Muscle of leg (tissue), 11 donors: Measurements from ENCODE around the gene ACSM4. TPM values are rescaled to one million over a fixed set of nuclear protein-coding genes. Genes with fewer than 3 reads are reported as not detected.
A peak's percentile ranks its signal among the peaks of the same experiment; 100 is the strongest.
"Not testable (repeated sequence)": the region's sequence is repeated elsewhere in the genome, so short reads cannot be mapped to it uniquely, and the experiment has no call there.

Experiments
- DNase-seq: peaks from one replicate; pipeline ENCODE4 v3.0.0; 2013
- H3K27ac ChIP-seq: one replicate; pipeline ENCODE4 v1.5.1; 2013; ENCODE audit warnings: mild to moderate bottlenecking, low read length, control low read depth
- H3K27me3 ChIP-seq: one replicate; pipeline ENCODE4 v1.6.1; 2013; ENCODE audit warnings: low read length; ENCODE audit not compliant: control insufficient read depth, insufficient read depth
- H3K36me3 ChIP-seq: one replicate; pipeline ENCODE4 v1.6.1; 2013; ENCODE audit warnings: low read length; ENCODE audit not compliant: control insufficient read depth, insufficient read depth
- H3K4me1 ChIP-seq: one replicate; pipeline ENCODE4 v1.6.1; 2013; ENCODE audit warnings: low read length; ENCODE audit not compliant: control insufficient read depth, insufficient read depth
- H3K4me3 ChIP-seq: one replicate; pipeline ENCODE4 v1.5.1; 2013; ENCODE audit warnings: low read length, control low read depth
- H3K9me3 ChIP-seq: replicated peaks from 2 replicates; pipeline ENCODE4 v1.6.1; 2013; ENCODE audit warnings: low read depth, low read length; ENCODE audit not compliant: control insufficient read depth
- WGBS: methylation state at CpG from one replicate; pipeline ENCODE4 v1.1.5; 2013; ENCODE audit warnings: missing lambda C conversion rate; ENCODE audit not compliant: insufficient coverage; 5-methylcytosine and 5-hydroxymethylcytosine counted together
- polyA plus RNA-seq, 8 donors: library from polyadenylated mRNA; unstranded; fragments of 120-200 nt; gene quantifications; one replicate each; pipeline versions ENCODE4 v1.2.1 to v1.2.3, GENCODE V29; 2013; ENCODE audit warnings: inconsistent platforms in 1 of 8, low replicate concordance in 1 of 8; ENCODE audit not compliant: insufficient read length in 8 of 8, insufficient read depth in 1 of 8
- total RNA-seq: library from RNA; stranded (reverse); fragments of 120-200 nt; gene quantifications from one replicate; pipeline ENCODE4 v1.2.4, GENCODE V29; 2013

The ACSM4 gene
- total and polyA plus RNA-seq, 9 donors, result 0.07 to 0.19 (median 0.11) TPM; not detected in 2

DNA sequence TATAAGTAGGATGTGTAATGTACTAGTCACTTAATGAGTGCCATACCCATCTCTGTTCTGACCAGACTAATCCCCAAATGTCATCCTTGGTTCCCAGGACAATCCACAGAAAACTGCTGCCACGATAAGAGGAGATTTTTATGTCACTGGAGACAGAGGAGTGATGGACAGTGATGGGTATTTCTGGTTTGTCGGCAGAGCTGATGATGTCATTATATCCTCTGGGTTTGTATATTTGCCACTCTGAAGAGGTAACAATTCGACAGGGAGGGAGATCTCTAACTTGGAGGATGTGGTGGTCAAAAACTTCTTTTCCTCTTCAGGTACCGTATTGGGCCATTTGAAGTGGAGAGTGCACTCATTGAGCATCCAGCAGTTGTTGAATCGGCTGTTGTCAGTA is 20.3 kb downstream of the ACSM4 start:
- Histone ChIP-seq H3K27me3 (no peaks in the 10 kb centered on the region), H3K4me3 (no peak overlapping the region), H3K36me3 (no peaks in the 10 kb centered on the region), H3K4me1 (no peaks in the 10 kb centered on the region), H3K27ac (no peak overlapping the region), H3K9me3 (no peaks in the 10 kb centered on the region)
- no peak for DNase-seq
- 60% methylated on average over 3 of the region's 5 CpGs for WGBS

DNA sequence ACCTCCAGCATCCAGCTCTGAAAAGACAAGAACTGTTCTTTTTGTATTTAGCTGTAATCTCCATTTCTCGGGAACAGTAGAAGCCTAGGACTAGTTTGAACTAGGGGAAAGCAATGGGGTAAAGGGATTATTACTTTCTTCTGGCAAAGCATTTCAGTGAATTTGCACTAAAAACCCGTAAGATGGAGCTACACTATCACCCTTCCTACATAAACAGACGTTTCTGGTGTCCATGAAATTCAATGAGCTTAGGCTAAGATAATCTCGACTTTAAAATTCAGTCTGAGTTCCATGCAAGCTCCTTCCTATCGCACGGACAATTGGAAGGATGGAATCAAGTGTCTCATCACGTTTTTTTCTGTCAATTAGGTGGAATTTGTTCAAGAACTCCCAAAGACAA is 24.0 kb downstream of the ACSM4 start:
- Histone ChIP-seq H3K9me3 (peaks cover 2% of the 10 kb centered on the region), H3K4me3 (no peak overlapping the region), H3K27me3 (no peaks in the 10 kb centered on the region), H3K4me1 (no peaks in the 10 kb centered on the region), H3K36me3 (no peaks in the 10 kb centered on the region), H3K27ac (no peak overlapping the region)
- 86% methylated on average over 3 of the region's 7 CpGs for WGBS
- DNase-seq, result no peak

- H3K4me1 ChIP-seq, H3K27me3 ChIP-seq, H3K4me3 ChIP-seq, H3K9me3 ChIP-seq, DNase-seq, H3K36me3 ChIP-seq, H3K27ac ChIP-seq: not testable (repeated sequence)
- 80% methylated on average over 1 of the region's 5 CpGs for WGBS
Measured at GRCh38 chr12:7337790-7338189, 33.9 kb downstream of the ACSM4 start.

- WGBS, result no CpG with 5 or more reads among the region's 1 CpG
- Histone ChIP-seq H3K27me3 (no peaks in the 10 kb centered on the region), H3K4me3 (no peak overlapping the region), H3K4me1 (no peaks in the 10 kb centered on the region), H3K36me3 (no peaks in the 10 kb centered on the region), H3K9me3 (peaks cover 7% of the 10 kb centered on the region), H3K27ac (no peak overlapping the region)
- DNase-seq, result no peak
Measured at GRCh38 chr12:7339675-7340074, 35.8 kb downstream of the ACSM4 start.

DNA sequence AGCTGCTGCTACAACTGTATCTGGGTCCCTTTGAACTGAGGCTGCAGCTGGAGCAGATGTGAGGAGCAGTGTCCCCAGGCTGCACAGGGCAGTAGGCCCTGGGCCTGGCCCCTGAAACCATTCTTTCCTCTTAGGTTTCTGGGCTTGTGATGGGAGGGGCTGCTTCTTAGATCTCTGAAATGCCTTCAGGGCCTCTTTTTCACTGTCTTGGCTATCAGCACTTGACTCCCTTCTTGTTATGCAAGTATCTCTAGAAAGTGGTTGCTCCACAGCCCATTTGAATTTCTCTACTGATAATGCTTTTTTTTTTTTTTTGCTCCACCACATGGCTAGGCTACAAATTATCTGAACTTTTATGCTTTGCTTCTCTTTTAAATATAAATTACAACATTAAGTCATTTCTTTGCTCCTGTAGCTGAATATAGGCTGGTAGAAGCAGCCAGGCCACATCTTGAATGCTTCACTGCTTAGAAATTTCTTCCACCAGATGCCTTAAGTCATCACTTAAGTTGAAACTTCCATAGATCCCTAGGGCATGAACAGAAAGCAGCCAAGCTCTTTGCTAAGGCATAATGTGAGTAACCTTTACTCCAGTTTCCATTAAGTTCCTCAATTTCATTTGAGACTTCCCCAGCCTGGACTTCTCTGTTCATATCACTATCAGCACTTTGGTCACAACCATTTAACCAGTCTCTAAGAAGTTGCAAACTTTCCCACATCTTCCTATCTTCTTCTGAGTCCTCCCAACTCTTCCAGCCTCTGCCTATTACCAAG is 41.1 kb downstream of the ACSM4 start:
- Histone ChIP-seq H3K9me3 (peaks cover 12% of the 10 kb centered on the region), H3K27ac (no peak overlapping the region)
- peak; percentile 27 for DNase-seq

DNA sequence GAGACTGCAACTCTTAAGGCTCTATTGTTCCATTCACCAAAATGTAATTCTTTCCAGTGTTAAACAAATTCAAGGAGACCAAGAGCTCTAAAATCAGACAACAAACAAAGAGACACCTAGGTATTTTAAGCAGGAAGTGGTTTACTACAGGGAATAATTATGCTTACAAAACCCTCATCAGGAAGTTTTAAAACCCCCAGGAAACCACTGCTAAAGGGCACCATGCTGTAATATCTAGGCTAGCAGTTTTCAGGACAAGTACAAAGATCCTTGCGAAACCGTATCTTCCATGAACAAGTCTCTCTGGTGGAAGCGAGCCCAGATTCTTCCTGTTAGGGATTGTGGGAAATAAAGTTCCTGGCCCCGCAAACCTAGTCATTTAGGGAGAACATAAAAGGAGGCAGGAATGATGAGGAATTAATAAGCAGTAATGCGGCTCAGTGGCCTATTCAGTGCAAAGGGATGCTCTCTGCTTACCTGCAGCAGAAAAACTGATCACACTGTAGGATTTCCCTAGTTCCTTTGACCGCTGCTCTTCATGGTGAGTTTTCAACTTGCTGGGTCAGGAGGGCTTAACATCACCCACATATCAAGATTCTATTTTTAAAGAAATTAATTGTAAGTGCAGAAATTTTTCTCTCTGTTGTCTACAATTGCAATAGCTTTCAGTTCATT is 42.8 kb downstream of the ACSM4 start:
- 74% methylated on average over 5 of the region's 6 CpGs for WGBS
- H3K36me3 ChIP-seq, result no peaks in the 10 kb centered on the region
- DNase-seq, result no peak
- no peaks in the 10 kb centered on the region for H3K27me3 ChIP-seq
- H3K9me3 ChIP-seq, result peaks cover 12% of the 10 kb centered on the region
- H3K27ac ChIP-seq, result no peak overlapping the region
- no peak overlapping the region for H3K4me3 ChIP-seq
- no peaks in the 10 kb centered on the region for H3K4me1 ChIP-seq

More for the DNA sequence above, 41.1 kb downstream of the ACSM4 start:
- H3K36me3 ChIP-seq, result no peaks in the 10 kb centered on the region
- no peaks in the 10 kb centered on the region for H3K4me1 ChIP-seq
- no peak overlapping the region for H3K4me3 ChIP-seq
- no peaks in the 10 kb centered on the region for H3K27me3 ChIP-seq

GRCh38 chr12:7349418-7349817 is 45.5 kb downstream of the ACSM4 start:
- Histone ChIP-seq H3K36me3 (no peaks in the 10 kb centered on the region), H3K4me3 (no peak overlapping the region), H3K27ac (no peak overlapping the region), H3K4me1 (no peaks in the 10 kb centered on the region), H3K27me3 (no peaks in the 10 kb centered on the region), H3K9me3 (peaks cover 8% of the 10 kb centered on the region)
- no peak for DNase-seq
- WGBS, result no CpG with 5 or more reads among the region's 4 CpGs

- Histone ChIP-seq H3K27me3 (no peaks in the 10 kb centered on the region), H3K4me1 (no peaks in the 10 kb centered on the region), H3K36me3 (no peaks in the 10 kb centered on the region), H3K4me3 (no peak overlapping the region), H3K9me3 (no peaks in the 10 kb centered on the region), H3K27ac (no peak overlapping the region)
- WGBS, result no CpG with 5 or more reads among the region's 2 CpGs
- DNase-seq, result no peak
Measured at GRCh38 chr12:7351177-7351576, 47.3 kb downstream of the ACSM4 start.

- H3K4me1 ChIP-seq, result no peaks in the 10 kb centered on the region
- no peak overlapping the region for H3K27ac ChIP-seq
- no peaks in the 10 kb centered on the region for H3K27me3 ChIP-seq
- H3K9me3 ChIP-seq, result no peaks in the 10 kb centered on the region
- no peak for DNase-seq
- no peak overlapping the region for H3K4me3 ChIP-seq
- H3K36me3 ChIP-seq, result no peaks in the 10 kb centered on the region
Measured at GRCh38 chr12:7352661-7353060, 48.8 kb downstream of the ACSM4 start.

GRCh38 chr12:7354529-7354928 is 50.7 kb downstream of the ACSM4 start:
- no peaks in the 10 kb centered on the region for H3K27me3 ChIP-seq
- no peaks in the 10 kb centered on the region for H3K36me3 ChIP-seq
- WGBS, result 83% methylated on average over 2 of the region's 4 CpGs
- no peak overlapping the region for H3K4me3 ChIP-seq
- H3K9me3 ChIP-seq, result no peaks in the 10 kb centered on the region
- no peaks in the 10 kb centered on the region for H3K4me1 ChIP-seq
- no peak overlapping the region for H3K27ac ChIP-seq
- no peak for DNase-seq
